ENCODE measurements around the gene N4BP2. TPM values are rescaled to one million over a fixed set of nuclear protein-coding genes. Genes with fewer than 3 reads are reported as not detected.

Gene N4BP2
- total RNA-seq, 1 donor from 2014 or later: 28.7 TPM

DNA sequence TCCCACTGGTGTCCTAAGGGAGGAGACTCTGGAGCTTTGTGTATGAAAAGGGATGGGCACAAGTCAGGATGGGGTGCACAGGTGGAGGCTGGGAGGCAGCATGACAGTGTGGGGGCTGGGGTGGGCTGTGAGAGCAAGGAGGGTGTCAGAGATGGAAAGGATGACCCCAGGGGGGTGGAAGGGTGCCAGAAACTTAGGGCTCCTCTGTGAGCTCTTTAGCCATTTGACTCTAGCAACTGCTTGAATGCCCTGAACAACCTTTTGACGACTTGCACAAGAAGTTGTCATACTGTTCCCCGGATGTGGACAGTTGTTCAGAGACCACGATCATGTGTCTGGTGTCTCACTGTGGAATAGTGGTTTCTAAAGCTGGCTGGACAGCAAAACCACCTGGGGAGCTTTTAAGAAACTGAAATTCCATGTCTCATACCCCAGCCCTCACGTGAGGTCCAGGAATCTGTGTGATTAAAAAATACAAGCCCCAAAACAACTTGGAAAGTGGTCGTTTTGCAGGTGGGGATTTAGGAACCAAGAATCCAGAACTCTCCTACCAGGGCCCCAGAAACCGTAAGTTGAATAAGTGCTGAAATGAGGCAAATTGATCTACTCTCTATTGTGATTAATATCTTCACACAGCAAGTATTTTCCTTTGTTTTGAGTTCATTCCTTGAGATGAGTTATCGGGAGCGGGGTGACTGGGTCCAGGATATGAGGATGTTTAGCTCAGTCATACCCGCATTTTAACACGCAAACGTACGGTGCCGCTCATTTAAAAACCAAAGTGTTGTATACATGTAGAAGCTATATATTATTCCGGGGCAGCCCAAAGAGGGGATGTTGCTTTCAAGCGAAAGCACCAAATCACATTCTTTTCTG, 143.6 kb downstream of the N4BP2 start:
- peak; percentile 76 for DNase-seq (ENCODE audit: low spot score)
- peak overlapping the region; percentile 95 for H3K4me3 Mint-ChIP-seq
- peaks cover 5% of the 10 kb centered on the region for H3K9me3 Mint-ChIP-seq
- no peaks in the 10 kb centered on the region for H3K27me3 Mint-ChIP-seq (ENCODE audit: insufficient read depth)
- peaks cover 50% of the 10 kb centered on the region for H3K36me3 Mint-ChIP-seq (ENCODE audit: low read depth)
- H3K4me1 Mint-ChIP-seq (ENCODE audit: low read depth): peaks cover 60% of the 10 kb centered on the region
- peak overlapping the region; percentile 97 for H3K27ac Mint-ChIP-seq
- intact Hi-C loops (cut with micrococcal nuclease): loop anchor here (1.0 to 10.0 kb wide), 15 partner anchors 8 to 1885 kb away; partner anchors contain the start of genes RBM47 and UBE2K

- DNase-seq (ENCODE audit: low spot score): no peak
- H3K36me3 Mint-ChIP-seq (ENCODE audit: low read depth): peaks cover 58% of the 10 kb centered on the region
- no peaks in the 10 kb centered on the region for H3K9me3 Mint-ChIP-seq
- H3K27ac Mint-ChIP-seq: peak overlapping the region; percentile 97
- H3K27me3 Mint-ChIP-seq (ENCODE audit: insufficient read depth): no peaks in the 10 kb centered on the region
- intact Hi-C loops (cut with micrococcal nuclease): loop anchor here (1.0 to 10.0 kb wide), 16 partner anchors 7 to 1886 kb away; partner anchors contain the start of genes RBM47 and UBE2K
- peak overlapping the region; percentile 95 for H3K4me3 Mint-ChIP-seq
- H3K4me1 Mint-ChIP-seq (ENCODE audit: low read depth): peaks cover 60% of the 10 kb centered on the region
These were observed 144.5 kb downstream of the N4BP2 start for GRCh38 chr4:40200875-40201801.

GRCh38 chr4:40201898-40202297, 145.2 kb downstream of the N4BP2 start:
- Mint-ChIP-seq H3K4me1 (ENCODE audit: low read depth) (peaks cover 60% of the 10 kb centered on the region), H3K4me3 (peak overlapping the region; percentile 95), H3K36me3 (ENCODE audit: low read depth) (peaks cover 59% of the 10 kb centered on the region), H3K27ac (peak overlapping the region; percentile 97), H3K9me3 (no peaks in the 10 kb centered on the region), H3K27me3 (ENCODE audit: insufficient read depth) (no peaks in the 10 kb centered on the region)
- DNase-seq (ENCODE audit: low spot score): no peak
- intact Hi-C loops (cut with micrococcal nuclease): loop anchor here (1.0 to 10.0 kb wide), 10 partner anchors 15 to 1887 kb away; partner anchors contain the start of genes RBM47 and UBE2K

DNA sequence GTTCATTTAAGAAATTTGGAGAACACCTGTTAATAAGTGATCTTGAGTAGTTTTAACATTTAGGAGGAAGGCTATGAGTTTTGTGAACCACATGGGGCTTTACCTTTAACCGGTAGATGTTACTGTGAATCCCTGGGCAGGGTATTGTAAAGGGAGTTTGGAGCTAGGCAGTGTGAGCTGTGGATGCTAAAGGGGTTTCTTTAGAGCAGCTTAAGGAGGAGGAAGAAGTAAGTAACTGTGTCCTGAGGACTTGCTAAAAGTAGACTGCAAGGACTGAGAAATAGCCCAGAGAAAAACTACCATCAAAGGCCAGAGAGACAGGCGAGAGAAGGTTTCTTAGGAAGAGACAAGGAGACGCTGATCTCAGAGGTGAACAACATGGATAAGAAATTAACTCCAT, 145.8 kb downstream of the N4BP2 start:
- DNase-seq (ENCODE audit: low spot score): no peak
- H3K4me1 Mint-ChIP-seq (ENCODE audit: low read depth): peaks cover 66% of the 10 kb centered on the region

DNA sequence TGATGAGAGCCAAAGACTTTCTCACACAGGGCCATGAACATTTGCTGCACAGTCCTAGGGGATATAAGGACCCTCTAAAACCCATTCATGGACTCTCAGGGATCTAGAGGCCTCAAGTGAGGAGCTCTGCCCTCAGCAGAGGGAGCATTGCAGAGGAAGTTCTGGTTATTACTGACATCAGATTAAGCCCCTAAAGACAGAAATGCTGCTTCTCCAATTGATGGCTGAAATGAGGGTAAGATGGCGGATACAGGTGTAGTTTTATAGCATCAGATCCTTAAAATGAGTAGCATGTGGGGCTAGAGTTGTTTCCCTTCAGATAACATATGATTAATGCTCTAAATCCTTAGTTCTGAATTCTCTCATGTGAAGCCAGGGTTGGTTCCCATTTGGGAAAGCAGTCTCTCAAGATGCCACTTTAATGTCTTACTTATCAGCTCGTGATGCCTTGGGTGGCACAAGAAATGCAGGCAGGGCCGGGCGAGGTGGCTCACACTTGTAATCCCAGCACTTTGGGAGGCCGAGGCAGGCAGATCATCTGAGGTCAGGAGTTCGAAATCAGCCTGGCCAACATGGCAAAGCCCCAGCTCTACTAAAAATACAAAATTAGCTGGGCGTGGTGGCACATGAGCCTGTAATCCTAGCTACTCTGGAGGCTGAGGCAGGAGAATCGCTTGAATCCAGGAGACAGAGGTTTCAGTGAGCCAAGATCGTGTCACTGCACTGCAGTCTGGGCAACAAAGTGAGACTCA, 148.0 kb downstream of the N4BP2 start:
- no peaks in the 10 kb centered on the region for H3K27me3 Mint-ChIP-seq (ENCODE audit: insufficient read depth)
- peaks cover 82% of the 10 kb centered on the region for H3K4me1 Mint-ChIP-seq (ENCODE audit: low read depth)
- peak overlapping the region; percentile 97 for H3K27ac Mint-ChIP-seq
- intact Hi-C loops (cut with micrococcal nuclease): loop anchor here (1.0 to 10.0 kb wide), 8 partner anchors 9 to 1890 kb away; partner anchors contain the start of genes RBM47 and UBE2K
- H3K36me3 Mint-ChIP-seq (ENCODE audit: low read depth): peaks cover 54% of the 10 kb centered on the region
- DNase-seq (ENCODE audit: low spot score): no peak
- no peaks in the 10 kb centered on the region for H3K9me3 Mint-ChIP-seq
- H3K4me3 Mint-ChIP-seq: peak overlapping the region; percentile 95

More for the DNA sequence above, 145.8 kb downstream of the N4BP2 start:
- Mint-ChIP-seq H3K36me3 (ENCODE audit: low read depth) (peaks cover 63% of the 10 kb centered on the region), H3K27ac (peak overlapping the region; percentile 97), H3K4me3 (peak overlapping the region; percentile 95), H3K9me3 (no peaks in the 10 kb centered on the region), H3K27me3 (ENCODE audit: insufficient read depth) (no peaks in the 10 kb centered on the region)
- intact Hi-C loops (cut with micrococcal nuclease): loop anchor here (5.0 to 10.0 kb wide), 6 partner anchors 425 to 1888 kb away; partner anchors contain the start of genes RBM47 and UBE2K

- H3K4me1 Mint-ChIP-seq (ENCODE audit: low read depth): peaks cover 82% of the 10 kb centered on the region
- no peak for DNase-seq (ENCODE audit: low spot score)
- H3K9me3 Mint-ChIP-seq: no peaks in the 10 kb centered on the region
- peak overlapping the region; percentile 97 for H3K27ac Mint-ChIP-seq
- H3K4me3 Mint-ChIP-seq: peak overlapping the region; percentile 95
- intact Hi-C loops (cut with micrococcal nuclease): loop anchor here (1.0 to 10.0 kb wide), 4 partner anchors 8 to 1891 kb away; no protein-coding TSS in a partner anchor
- peaks cover 57% of the 10 kb centered on the region for H3K36me3 Mint-ChIP-seq (ENCODE audit: low read depth)
- H3K27me3 Mint-ChIP-seq (ENCODE audit: insufficient read depth): no peaks in the 10 kb centered on the region
These were observed 148.9 kb downstream of the N4BP2 start for GRCh38 chr4:40205259-40206198.

DNA sequence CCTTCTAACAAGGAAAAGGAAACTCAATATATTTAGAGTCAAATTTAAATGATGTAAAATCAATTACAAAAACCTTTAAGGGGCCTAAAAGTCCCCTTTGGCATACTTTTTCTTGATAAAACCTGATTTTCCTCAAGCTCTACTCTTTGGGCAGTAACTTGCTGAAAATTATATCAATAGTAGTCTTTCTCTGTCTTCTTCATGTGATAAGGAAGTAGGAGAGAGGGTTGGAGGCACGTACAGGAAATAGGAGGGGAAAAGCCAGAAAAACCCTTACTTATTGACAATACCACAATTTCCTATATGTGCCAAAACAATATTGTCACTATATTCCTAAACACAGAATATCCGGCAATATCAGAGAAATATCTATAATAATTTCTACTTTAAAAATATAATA, 149.8 kb downstream of the N4BP2 start:
- H3K36me3 Mint-ChIP-seq (ENCODE audit: low read depth): peaks cover 54% of the 10 kb centered on the region
- H3K4me1 Mint-ChIP-seq (ENCODE audit: low read depth): peaks cover 83% of the 10 kb centered on the region
- H3K9me3 Mint-ChIP-seq: no peaks in the 10 kb centered on the region
- DNase-seq (ENCODE audit: low spot score): no peak
- intact Hi-C loops (cut with micrococcal nuclease): loop anchor here (1.0 to 10.0 kb wide), 2 partner anchors 103 to 1892 kb away; no protein-coding TSS in a partner anchor
- H3K4me3 Mint-ChIP-seq: peak overlapping the region; percentile 95
- H3K27me3 Mint-ChIP-seq (ENCODE audit: insufficient read depth): no peaks in the 10 kb centered on the region
- peak overlapping the region; percentile 97 for H3K27ac Mint-ChIP-seq

Other genes starting within 250 kb of the N4BP2 start
- gene PDS5A, start 78.9 kb upstream of the N4BP2 start, total RNA-seq: 129 and 131 TPM in 2 replicates
- 105 and 111 TPM in 2 replicates for gene RHOH, start 140.2 kb downstream of the N4BP2 start, total RNA-seq

Measured in activated T-helper 1 cell treated with anti-CD3 and anti-CD28 coated beads, Interleukin-12 subunit alpha, Interleukin-12 subunit beta, Interleukin-2, Interleukin-4 antibody, amounts not matched to agents 30 ng/mL and 10 ng/mL and 1 ng/mL, durations not matched to agents 14 hours and 24 hours and 36 hours (primary cell).